Mucosa of descending colon (tissue), 3 donors: Measurements from ENCODE around the gene AP2A1. TPM values are rescaled to one million over a fixed set of nuclear protein-coding genes. Genes with fewer than 3 reads are reported as not detected.
A peak's percentile ranks its signal among the peaks of the same experiment; 100 is the strongest.

Experiments
- ATAC-seq: fragments of 200-7000 bp; cut with Tn5 transposase; one replicate; pipeline ENCODE4 v1.9.1; 2020; ENCODE audit warnings: mild to moderate bottlenecking, moderate library complexity
- DNase-seq, 3 donors: peaks; one replicate each; pipeline ENCODE4 v3.0.0-alpha.2; 2020
- H3K36me3 ChIP-seq: fragments of 200-600 bp; one replicate; pipeline ENCODE4 v1.8.0; 2021; ENCODE audit warnings: low read depth, mild to moderate bottlenecking
- H3K4me1 ChIP-seq: fragments of 200-600 bp; one replicate; pipeline ENCODE4 v1.8.0; 2021; ENCODE audit warnings: low read depth, mild to moderate bottlenecking
- H3K4me3 ChIP-seq: fragments of 200-600 bp; one replicate; pipeline ENCODE4 v1.8.0; 2021; ENCODE audit warnings: mild to moderate bottlenecking
- H3K9me3 ChIP-seq: fragments of 200-600 bp; one replicate; pipeline ENCODE4 v1.8.0; 2021; ENCODE audit warnings: mild to moderate bottlenecking
- CTCF ChIP-seq: fragments of 200-600 bp; IDR thresholded peaks from one replicate; pipeline ENCODE4 v1.8.0; 2022; ENCODE audit warnings: antibody characterized with exemption, mild to moderate bottlenecking
- intact Hi-C, 2 donors: fragments of 100-400 bp; cut with DNase I in 1 of 2; cut with micrococcal nuclease in 1 of 2; formaldehyde crosslinking; loops; one replicate each; pipeline versions ENCODE4 v1.11.0 to v1.11.1; 2022; cut with DNase I, micrococcal nuclease
- microRNA-seq: library from miRNA; unstranded; fragments of <30 nt; microRNA quantifications from one replicate; pipeline ENCODE4, GENCODE V29; 2019
- total RNA-seq, 3 donors: library from RNA; stranded (reverse); fragmentation: NEBNext Ultra II Directional in 2 of 3; extraction: Animal tissue kit (Norgen Biotek cat#: 25700) in 2 of 3; gene quantifications; one replicate each; pipeline versions ENCODE4 v1.2.1 to v1.2.4, GENCODE V29; 2021 to 2023
- donor health status: DM: no; HTN: no; CAD: no; lungs with moderate emphysema.
- donor health status: DM: no; HTN: no; CAD: no.
- donor health status: DM: no; HTN: yes; CAD: no.

Gene AP2A1
- total RNA-seq, 3 donors from 2014 or later = 73.6 to 84.8 (median 82.5) TPM

GRCh38 chr19:49855277-49855675 is 88.5 kb downstream of the AP2A1 start:
- Histone ChIP-seq H3K9me3 (no peaks in the 10 kb centered on the region), H3K36me3 (no peaks in the 10 kb centered on the region), H3K4me3 (no peak overlapping the region), H3K4me1 (peaks cover 14% of the 10 kb centered on the region)
- TF ChIP-seq CTCF = no peak
- intact Hi-C loops = no loop called here
- no peak for ATAC-seq
- peak in 2 of 3 donors; percentile 3 to 48 for DNase-seq

GRCh38 chr19:49855676-49856573 is 89.1 kb downstream of the AP2A1 start:
- DNase-seq = peak in 2 of 3 donors; percentile 5 to 47

GRCh38 chr19:49856574-49857021 is 89.8 kb downstream of the AP2A1 start:
- Histone ChIP-seq H3K4me1 (peaks cover 14% of the 10 kb centered on the region), H3K9me3 (no peaks in the 10 kb centered on the region), H3K36me3 (no peaks in the 10 kb centered on the region), H3K4me3 (no peak overlapping the region)
- DNase-seq = peak in 2 of 3 donors; percentile 4 to 51
- no peak for ATAC-seq
- intact Hi-C loops = no loop called here
- TF ChIP-seq CTCF = no peak

More at GRCh38 chr19:49855676-49856573, 89.1 kb downstream of the AP2A1 start:
- Histone ChIP-seq H3K9me3 (no peaks in the 10 kb centered on the region), H3K4me1 (peaks cover 14% of the 10 kb centered on the region), H3K4me3 (no peak overlapping the region), H3K36me3 (no peaks in the 10 kb centered on the region)
- intact Hi-C loops = no loop called here
- no peak for ATAC-seq
- no peak for TF ChIP-seq CTCF

Small RNA genes within 50 kb of the gene (microRNA-seq; reads per million reads assigned to microRNA genes)
- 0.70 reads per million for gene MIR4749
- gene MIR6799 = not detected
- not detected for gene MIR6800

Other genes starting within 250 kb of the AP2A1 start
- gene RCN3, start 239.0 kb upstream of the AP2A1 start, total RNA-seq = 10 to 100 TPM; 28.5 to 42.2 (median 34.0) TPM
- gene NOSIP, start 186.4 kb upstream of the AP2A1 start, total RNA-seq = 10 to 100 TPM; 59.2 to 72.5 (median 66.3) TPM
- gene PRRG2, start 185.7 kb upstream of the AP2A1 start, total RNA-seq = 10 to 100 TPM in 2 of 3 donors, 1 to 10 TPM in 1; 9.1 to 25.1 (median 18.9) TPM
- gene PRR12, start 175.8 kb upstream of the AP2A1 start, total RNA-seq = 10 to 100 TPM; 24.2 to 37.3 (median 26.2) TPM
- 10 to 100 TPM; 43.9 to 89.8 (median 48.6) TPM for gene RRAS, start 126.9 kb upstream of the AP2A1 start, total RNA-seq
- gene SCAF1, start 124.8 kb upstream of the AP2A1 start, total RNA-seq = 10 to 100 TPM; 55.5 to 75.0 (median 56.1) TPM
- gene IRF3, start 101.1 kb upstream of the AP2A1 start, total RNA-seq = 100 to 1,000 TPM in 1 of 3 donors, 10 to 100 TPM in 2; 76.1 to 119 (median 90.1) TPM
- 10 to 100 TPM in 2 of 3 donors, 1 to 10 TPM in 1; 9.6 to 20.8 (median 16.3) TPM for gene BCL2L12, start 101.1 kb upstream of the AP2A1 start, total RNA-seq
- 100 to 1,000 TPM in 1 of 3 donors, 10 to 100 TPM in 2; 68.1 to 101 (median 94.8) TPM for gene PRMT1, start 89.7 kb upstream of the AP2A1 start, total RNA-seq
- 1 to 10 TPM in 2 of 3 donors, under 1 TPM in 1; 0.69 to 1.3 (median 1.2) TPM for gene ADM5, start 77.4 kb upstream of the AP2A1 start, total RNA-seq
- 1 to 10 TPM; 1.9 to 7.6 (median 2.2) TPM for gene CPT1C, start 75.9 kb upstream of the AP2A1 start, total RNA-seq
- gene TSKS, start 3.7 kb upstream of the AP2A1 start, total RNA-seq = under 1 TPM in 1 of 3 donors, not detected in 2; 0.35 TPM
- 10 to 100 TPM in 2 of 3 donors, 1 to 10 TPM in 1; 6.6 to 21.0 (median 11.9) TPM for gene FUZ, start 46.3 kb downstream of the AP2A1 start, total RNA-seq
- gene MED25, start 51.3 kb downstream of the AP2A1 start, total RNA-seq = 10 to 100 TPM; 54.7 to 57.4 (median 55.2) TPM
- gene PTOV1, start 84.2 kb downstream of the AP2A1 start, total RNA-seq = 100 to 1,000 TPM in 2 of 3 donors, 10 to 100 TPM in 1; 92.8 to 171 (median 107) TPM
- 100 to 1,000 TPM in 2 of 3 donors, 10 to 100 TPM in 1; 84.3 to 114 (median 111) TPM for gene PNKP, start 100.6 kb downstream of the AP2A1 start, total RNA-seq
- gene AKT1S1, start 110.4 kb downstream of the AP2A1 start, total RNA-seq = 10 to 100 TPM; 38.8 to 44.0 (median 42.3) TPM
- gene TBC1D17, start 110.7 kb downstream of the AP2A1 start, total RNA-seq = 10 to 100 TPM; 33.7 to 55.7 (median 45.1) TPM
- gene IL4I1, start 129.9 kb downstream of the AP2A1 start, total RNA-seq = 1 to 10 TPM; 1.2 to 1.7 (median 1.6) TPM
- 10 to 100 TPM; 10.7 to 25.0 (median 16.1) TPM for gene ATF5, start 162.2 kb downstream of the AP2A1 start, total RNA-seq
- 10 to 100 TPM; 34.1 to 41.0 (median 40.9) TPM for gene NUP62, start 162.5 kb downstream of the AP2A1 start, total RNA-seq
- gene SIGLEC11, start 194.2 kb downstream of the AP2A1 start, total RNA-seq = 1 to 10 TPM in 2 of 3 donors, under 1 TPM in 1; 0.49 to 2.0 (median 1.1) TPM